ENCODE measurements around the gene ZP1.

ZP1 gene

DNA sequence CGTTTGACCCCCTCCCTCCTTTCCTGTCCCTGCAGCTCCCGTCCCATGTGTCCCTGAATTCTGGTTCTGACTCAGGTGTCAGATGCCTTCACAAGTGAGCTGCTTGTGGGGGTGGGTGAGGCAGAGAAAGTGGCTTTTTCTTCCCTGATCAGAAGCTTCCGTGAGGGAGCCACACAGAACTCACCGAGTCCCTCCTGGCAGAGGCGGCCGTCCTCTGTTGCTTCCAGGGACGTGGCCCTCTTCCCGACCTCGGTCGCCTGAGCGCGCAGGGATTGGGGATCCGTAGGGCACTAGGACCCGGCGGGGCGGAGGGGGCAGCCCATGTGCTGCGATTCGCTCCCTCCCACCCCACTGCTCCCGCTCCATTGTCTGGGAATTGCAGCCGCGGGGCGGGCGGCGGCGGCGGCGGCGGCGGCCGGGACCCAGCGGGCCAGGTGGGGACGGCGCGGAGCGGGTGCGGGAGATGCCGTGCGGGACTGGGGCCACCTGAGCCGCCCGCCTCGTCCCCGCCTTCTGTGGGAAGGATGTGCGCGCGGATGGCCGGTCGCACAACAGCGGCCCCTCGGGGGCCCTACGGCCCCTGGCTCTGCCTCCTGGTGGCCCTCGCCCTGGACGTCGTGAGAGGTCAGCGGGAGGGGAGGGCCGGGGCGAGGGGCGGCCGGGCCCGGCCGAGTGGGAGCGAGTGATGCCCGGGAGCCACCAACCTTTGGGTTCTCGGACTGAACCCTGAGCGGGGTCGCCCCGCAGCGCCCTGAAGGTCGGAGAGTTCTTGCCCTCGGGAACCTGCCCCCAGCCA, 57.0 kb downstream of the ZP1 start, which contains the start of gene TMEM132A:
TSS of gene TMEM132A (plus strand) at position 351 of the 796 bp plus-strand sequence. CDS start at position 525, 174 bp downstream.
- no peak for DNase-seq (ENCODE audit: low read depth in 3 of 3)
